OCI-LY1 (cell line): ENCODE measurements around the gene TRIM66.

Experiments used
- H2AFZ ChIP-seq: fragments of 200-600 bp; sonication (generic), shearing (Covaris generic); 2 replicates; pipeline ENCODE4 v1.6.0; 2014; ENCODE audit warnings: antibody characterized with exemption, mild to moderate bottlenecking, low read length
- H3F3A ChIP-seq: fragments of 200-600 bp; sonication (generic), shearing (Covaris generic); 2 replicates; pipeline ENCODE4 v1.6.0; 2014; ENCODE audit warnings: mild to moderate bottlenecking, antibody characterized with exemption, low read length, moderate library complexity; ENCODE audit not compliant: insufficient read depth
- H3K27ac ChIP-seq: fragments of 200-600 bp; sonication (generic); 2 replicates; pipeline ENCODE4 v1.5.1; 2014; ENCODE audit warnings: low read length, mixed run types, mild to moderate bottlenecking, low read depth; ENCODE audit not compliant: poor library complexity, severe bottlenecking
- H3K27me3 ChIP-seq: fragments of 200-600 bp; sonication (generic); 2 replicates; pipeline ENCODE4 v1.6.0; 2014; ENCODE audit warnings: antibody characterized with exemption, mild to moderate bottlenecking, low read length, moderate library complexity; ENCODE audit not compliant: insufficient read depth
- H3K36me3 ChIP-seq: fragments of 200-600 bp; sonication (generic); 2 replicates; pipeline ENCODE4 v1.6.1; 2014; ENCODE audit warnings: mild to moderate bottlenecking, antibody characterized with exemption, low read length, moderate library complexity, mixed read lengths; ENCODE audit not compliant: insufficient read depth
- H3K4me1 ChIP-seq: fragments of 200-600 bp; sonication (generic); 2 replicates; pipeline ENCODE4 v1.5.1; 2014; ENCODE audit warnings: mild to moderate bottlenecking, low read length, moderate library complexity; ENCODE audit not compliant: insufficient read depth, severe bottlenecking
- H3K4me2 ChIP-seq: fragments of 200-600 bp; sonication (generic), shearing (Covaris generic); 2 replicates; pipeline ENCODE4 v1.6.1; 2014; ENCODE audit warnings: low read length
- H3K4me3 ChIP-seq: fragments of 200-600 bp; sonication (generic); 2 replicates; pipeline ENCODE4 v1.5.1; 2014; ENCODE audit warnings: low read length, low read depth, mild to moderate bottlenecking, mixed read lengths; ENCODE audit not compliant: poor library complexity, severe bottlenecking
- H3K79me2 ChIP-seq: fragments of 200-600 bp; shearing (Covaris generic); 2 replicates; pipeline ENCODE4 v1.6.1; 2016; ENCODE audit warnings: mixed run types, low read length, mixed read lengths; ENCODE audit not compliant: insufficient read depth
- H3K9ac ChIP-seq: fragments of 200-600 bp; sonication (generic), shearing (Covaris generic); 2 replicates; pipeline ENCODE4 v1.6.1; 2014; ENCODE audit warnings: mild to moderate bottlenecking, low read length, mixed read lengths
- H3K9me2 ChIP-seq: fragments of 200-600 bp; sonication (generic), shearing (Covaris generic); 2 replicates; pipeline ENCODE4 v1.6.1; 2014; ENCODE audit warnings: low read depth, mild to moderate bottlenecking, low read length, mixed read lengths
- H3K9me3 ChIP-seq: fragments of 200-600 bp; shearing (Covaris generic); 2 replicates; pipeline ENCODE4 v1.6.1; 2014; ENCODE audit warnings: low read length, mixed read lengths
- H4K20me1 ChIP-seq: fragments of 200-600 bp; sonication (generic), shearing (Covaris generic); 2 replicates; pipeline ENCODE4 v1.6.0; 2016; ENCODE audit warnings: mild to moderate bottlenecking, low read length; ENCODE audit not compliant: insufficient read depth
- EZH2 ChIP-seq: fragments of 200-600 bp; sonication (generic), shearing (Covaris generic); IDR thresholded peaks from 2 replicates; pipeline ENCODE4 v1.8.0; 2017; ENCODE audit warnings: borderline replicate concordance, mixed run types, mild to moderate bottlenecking, antibody characterized with exemption, low read length, moderate library complexity, mixed read lengths
- TF ChIP-seq, protein P1 (sequence below): fragments of 200-600 bp; sonication (generic), shearing (Covaris generic); IDR thresholded peaks from 2 replicates; pipeline ENCODE4 v1.5.1; 2017; ENCODE audit warnings: mild to moderate bottlenecking, antibody characterized with exemption, low read length, moderate library complexity, mixed read lengths

TRIM66 gene

DNA sequence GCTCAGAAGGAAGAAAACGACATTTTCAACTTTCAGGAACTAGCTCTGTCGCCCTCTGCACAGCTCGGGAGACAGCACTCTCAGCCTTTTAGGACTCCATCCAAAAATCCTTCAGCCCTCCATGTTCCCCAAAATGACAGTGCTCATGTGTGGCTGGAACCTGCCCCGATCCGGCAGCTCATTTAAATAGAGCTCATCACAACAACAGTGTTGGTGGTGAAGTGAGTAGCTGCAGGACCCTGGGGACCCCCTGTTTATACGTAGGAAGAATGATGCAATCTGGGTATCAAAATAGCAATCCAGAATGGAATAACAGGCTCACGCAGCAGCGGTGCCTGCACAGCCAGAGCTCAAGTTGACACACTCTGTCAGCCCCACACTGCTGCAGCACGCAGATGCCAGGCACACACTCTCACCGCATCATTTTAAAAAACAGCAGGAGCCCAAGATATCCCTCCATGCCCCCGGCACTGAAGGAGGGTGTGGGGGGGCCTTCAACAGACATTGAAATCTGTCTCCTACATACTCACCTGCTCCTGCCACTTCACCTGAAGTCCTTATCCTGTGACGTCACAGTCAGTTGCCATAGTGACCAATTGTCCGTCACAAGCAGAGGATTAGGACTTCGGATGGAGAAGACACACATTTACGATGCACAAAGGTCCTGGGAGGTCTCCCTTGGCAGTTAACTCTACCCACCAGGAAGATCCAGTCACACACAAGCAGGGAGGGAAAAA is 24.0 kb downstream of the TRIM66 start:
- H3K9me2 ChIP-seq: no peaks in the 10 kb centered on the region
- no peak overlapping the region for H3K4me2 ChIP-seq
- no peaks in the 10 kb centered on the region for H3K36me3 ChIP-seq
- TF ChIP-seq, protein P1, sequence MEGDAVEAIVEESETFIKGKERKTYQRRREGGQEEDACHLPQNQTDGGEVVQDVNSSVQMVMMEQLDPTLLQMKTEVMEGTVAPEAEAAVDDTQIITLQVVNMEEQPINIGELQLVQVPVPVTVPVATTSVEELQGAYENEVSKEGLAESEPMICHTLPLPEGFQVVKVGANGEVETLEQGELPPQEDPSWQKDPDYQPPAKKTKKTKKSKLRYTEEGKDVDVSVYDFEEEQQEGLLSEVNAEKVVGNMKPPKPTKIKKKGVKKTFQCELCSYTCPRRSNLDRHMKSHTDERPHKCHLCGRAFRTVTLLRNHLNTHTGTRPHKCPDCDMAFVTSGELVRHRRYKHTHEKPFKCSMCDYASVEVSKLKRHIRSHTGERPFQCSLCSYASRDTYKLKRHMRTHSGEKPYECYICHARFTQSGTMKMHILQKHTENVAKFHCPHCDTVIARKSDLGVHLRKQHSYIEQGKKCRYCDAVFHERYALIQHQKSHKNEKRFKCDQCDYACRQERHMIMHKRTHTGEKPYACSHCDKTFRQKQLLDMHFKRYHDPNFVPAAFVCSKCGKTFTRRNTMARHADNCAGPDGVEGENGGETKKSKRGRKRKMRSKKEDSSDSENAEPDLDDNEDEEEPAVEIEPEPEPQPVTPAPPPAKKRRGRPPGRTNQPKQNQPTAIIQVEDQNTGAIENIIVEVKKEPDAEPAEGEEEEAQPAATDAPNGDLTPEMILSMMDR: no peak
- no peak for TF ChIP-seq EZH2
- no peaks in the 10 kb centered on the region for H4K20me1 ChIP-seq
- no peaks in the 10 kb centered on the region for H3K4me1 ChIP-seq
- H2AFZ ChIP-seq: no peak overlapping the region
- no peaks in the 10 kb centered on the region for H3K9me3 ChIP-seq
- H3K4me3 ChIP-seq: no peak overlapping the region
- no peak overlapping the region for H3K27ac ChIP-seq
- no peaks in the 10 kb centered on the region for H3K79me2 ChIP-seq
- no peak overlapping the region for H3K9ac ChIP-seq
- H3F3A ChIP-seq: no peaks in the 10 kb centered on the region
- H3K27me3 ChIP-seq: no peaks in the 10 kb centered on the region

DNA sequence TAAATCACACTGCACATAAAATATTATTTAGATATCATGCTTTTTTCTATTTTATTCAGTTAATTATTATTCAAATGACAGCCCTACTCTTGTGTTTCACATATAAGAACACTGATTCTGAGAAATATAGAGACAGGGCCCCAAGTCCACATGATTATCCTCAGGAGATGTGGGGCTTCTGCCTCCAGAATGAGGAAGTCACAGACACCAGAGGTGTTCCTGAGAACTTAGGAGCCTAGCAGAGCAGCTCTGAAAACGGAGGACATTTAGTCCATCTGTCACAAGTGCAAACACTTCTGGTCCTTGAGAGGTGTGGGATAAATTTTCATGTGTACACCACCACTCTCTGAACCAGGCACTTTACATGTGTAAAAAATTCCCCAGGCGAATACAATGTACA is 26.2 kb downstream of the TRIM66 start:
- Histone ChIP-seq H3K27me3 (no peaks in the 10 kb centered on the region), H3K79me2 (no peaks in the 10 kb centered on the region), H3F3A (no peaks in the 10 kb centered on the region), H3K9ac (no peak overlapping the region), H3K4me3 (no peak overlapping the region), H3K4me1 (no peaks in the 10 kb centered on the region), H3K27ac (no peak overlapping the region), H2AFZ (no peak overlapping the region), H3K9me2 (no peaks in the 10 kb centered on the region), H3K9me3 (no peaks in the 10 kb centered on the region), H4K20me1 (no peaks in the 10 kb centered on the region), H3K36me3 (peaks cover 4% of the 10 kb centered on the region; the same call in 1 of the 2 replicates), H3K4me2 (no peak overlapping the region)
- no peak for TF ChIP-seq EZH2
- TF ChIP-seq, protein P1: no peak

DNA sequence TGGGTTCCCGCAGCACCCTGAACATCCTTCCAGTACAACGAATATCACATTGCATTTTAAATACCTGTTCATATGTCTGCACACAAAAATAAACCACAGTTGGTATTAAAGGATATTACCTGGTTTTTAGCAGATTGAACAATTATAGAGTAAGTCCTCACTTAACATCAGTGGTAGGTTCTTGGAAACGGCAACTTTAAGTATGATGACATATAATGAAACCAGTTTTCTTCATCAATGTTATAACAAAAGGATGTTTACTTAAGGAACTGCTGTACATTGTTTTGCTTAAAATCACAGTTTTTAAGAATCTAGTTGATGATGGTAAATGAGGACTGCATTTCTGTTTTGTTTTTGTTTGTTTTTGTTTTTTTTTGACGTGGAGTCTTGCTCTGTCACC is 28.0 kb downstream of the TRIM66 start:
- TF ChIP-seq, protein P1: no peak
- no peak for TF ChIP-seq EZH2
- no peaks in the 10 kb centered on the region for H3K9me2 ChIP-seq
- peaks cover 12% of the 10 kb centered on the region; the same call in 1 of the 2 replicates for H3K36me3 ChIP-seq

More for the DNA sequence above, 28.0 kb downstream of the TRIM66 start:
- Histone ChIP-seq H3K4me3 (no peak overlapping the region), H2AFZ (no peak overlapping the region), H4K20me1 (no peaks in the 10 kb centered on the region), H3K4me2 (no peak overlapping the region), H3K79me2 (no peaks in the 10 kb centered on the region), H3K27me3 (no peaks in the 10 kb centered on the region), H3K27ac (no peak overlapping the region), H3F3A (no peaks in the 10 kb centered on the region), H3K4me1 (no peaks in the 10 kb centered on the region), H3K9me3 (no peaks in the 10 kb centered on the region), H3K9ac (no peak overlapping the region)
